NCI-H2196 (cell line): ENCODE data around the gene CALD1.

Experiments used
- DNase-seq: peaks from one replicate; lab custom pipeline; 2025; ENCODE audit not compliant: unreplicated experiment; lab: John Stamatoyannopoulos, UW

CALD1 gene

GRCh38 chr7:134916171-134916883, 136.9 kb downstream of the CALD1 start:
- no peak for DNase-seq

- no peak for DNase-seq
These were observed 139.8 kb downstream of the CALD1 start for GRCh38 chr7:134919240-134919641.

DNA sequence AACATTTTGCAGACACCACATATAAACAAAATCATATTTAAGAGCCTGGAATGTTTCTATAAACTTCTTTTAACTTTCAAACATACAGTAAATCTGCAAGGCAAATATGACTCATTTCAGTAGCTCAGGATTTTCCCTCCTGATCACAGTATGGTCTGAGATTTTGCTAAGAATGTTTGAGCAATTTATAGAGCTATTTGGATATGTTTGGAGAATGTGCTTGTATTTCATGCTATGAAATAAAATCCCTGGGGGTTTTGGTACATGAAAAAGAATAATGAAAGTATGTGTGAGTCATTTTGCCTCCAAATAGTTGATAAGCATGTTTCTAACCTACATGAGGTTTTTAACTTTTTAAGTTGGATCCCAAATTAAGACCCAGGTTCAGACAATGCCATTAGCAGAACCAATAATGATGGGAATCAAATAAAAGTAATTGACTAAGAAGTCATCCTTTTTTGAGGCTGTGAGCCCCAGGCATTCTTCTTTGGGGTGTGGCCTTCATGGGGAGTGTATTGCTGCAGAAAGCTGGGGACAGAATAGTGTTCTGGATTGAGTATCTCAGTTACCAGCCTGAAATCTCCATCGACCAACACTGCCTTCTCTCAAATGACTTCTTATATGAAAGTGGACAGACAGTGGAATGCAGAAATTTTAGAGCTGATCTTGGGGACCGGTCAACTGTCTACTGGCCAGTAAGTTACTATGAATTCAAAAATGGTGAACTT, 140.8 kb downstream of the CALD1 start:
- no peak for DNase-seq

DNA sequence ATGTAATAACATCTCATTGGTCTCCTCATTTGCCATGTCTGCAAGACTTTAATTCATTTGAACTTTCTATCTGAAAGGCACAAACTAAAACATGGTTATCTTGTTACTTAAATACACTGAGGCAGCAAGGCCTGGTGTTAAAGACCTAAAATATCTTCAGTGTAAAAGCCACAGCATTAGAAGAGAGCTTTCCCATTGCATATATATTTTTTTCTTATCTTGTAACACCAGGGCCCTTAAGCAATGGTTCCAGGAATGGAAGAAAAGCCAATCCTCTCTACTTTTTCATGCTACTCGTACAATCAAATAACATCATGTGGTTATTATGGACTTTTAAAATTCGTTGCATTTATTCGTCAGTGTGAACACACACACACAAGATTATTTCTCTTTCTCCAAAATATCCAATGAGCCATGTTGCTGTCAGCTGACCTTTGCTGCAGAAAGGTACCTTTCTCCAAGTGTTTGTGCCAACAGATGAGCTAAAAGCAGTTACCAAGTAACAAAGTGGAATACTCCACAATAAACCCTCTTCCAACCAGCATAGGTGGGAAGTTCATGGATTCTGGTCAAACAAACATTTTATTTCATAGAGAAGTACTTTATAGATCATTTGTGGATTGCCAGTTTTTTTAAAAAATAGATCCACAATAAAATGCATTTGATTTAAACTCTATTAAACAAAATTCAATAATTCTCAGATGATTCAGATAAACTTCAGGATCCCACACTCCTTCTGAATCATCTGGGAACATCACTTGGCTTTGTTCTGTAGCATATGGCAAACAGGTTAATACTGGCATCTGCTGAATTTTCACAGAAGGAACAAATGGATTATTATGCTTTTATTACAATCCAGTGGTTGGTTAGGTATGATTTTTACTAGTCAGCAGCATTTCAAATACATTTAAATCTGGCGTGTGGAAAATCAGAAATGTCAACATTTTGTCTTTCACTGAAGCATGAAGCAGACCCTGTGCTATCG, 143.6 kb downstream of the CALD1 start:
- DNase-seq: no peak

GRCh38 chr7:134925766-134926165, 146.3 kb downstream of the CALD1 start:
- DNase-seq: no peak

DNA sequence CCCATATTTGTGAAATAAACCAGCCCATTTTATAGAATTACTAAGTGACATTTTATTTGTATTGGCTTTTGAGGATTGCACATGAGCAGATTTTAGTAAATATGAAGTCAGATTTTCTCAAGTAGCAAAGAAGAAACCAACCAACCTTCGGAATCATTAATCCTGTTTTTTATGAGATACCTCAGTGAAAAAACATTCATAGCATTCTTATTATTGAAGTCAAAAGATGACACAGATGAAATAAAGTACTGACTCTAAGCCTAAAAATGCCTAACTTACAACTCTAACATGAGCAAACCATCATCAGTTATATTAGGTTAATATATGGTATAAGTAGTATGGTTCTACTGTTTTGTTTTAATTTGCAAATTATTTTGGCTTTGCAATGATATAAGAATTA, 147.0 kb downstream of the CALD1 start:
- DNase-seq: no peak

DNA sequence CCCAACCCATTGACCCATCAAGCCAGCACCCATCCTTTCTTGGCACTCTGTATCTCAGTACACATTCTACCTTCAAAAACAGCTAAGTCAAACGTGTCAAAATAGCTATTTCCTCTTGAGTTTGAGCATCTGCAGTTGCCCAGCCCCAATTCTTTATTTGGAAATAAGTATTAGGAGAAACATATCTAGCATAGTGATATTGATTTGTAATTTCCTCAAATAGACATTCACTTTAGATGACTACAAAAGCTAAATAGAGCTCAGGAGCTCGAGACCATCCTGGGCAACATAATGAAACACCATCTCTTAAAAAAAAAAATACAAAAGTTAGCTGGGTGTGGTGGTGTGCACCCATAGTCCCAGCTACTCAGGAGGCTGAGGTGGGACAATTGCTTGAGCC, 147.6 kb downstream of the CALD1 start:
- no peak for DNase-seq

GRCh38 chr7:134927723-134928122, 148.3 kb downstream of the CALD1 start:
- DNase-seq: no peak

- DNase-seq: no peak
These were observed 149.1 kb downstream of the CALD1 start for GRCh38 chr7:134928554-134928953.

- DNase-seq: no peak
These were observed 152.1 kb downstream of the CALD1 start for GRCh38 chr7:134931487-134931886.

GRCh38 chr7:134932707-134933370, 153.4 kb downstream of the CALD1 start:
- no peak for DNase-seq

GRCh38 chr7:134933460-134934068, 154.1 kb downstream of the CALD1 start:
- no peak for DNase-seq

DNA sequence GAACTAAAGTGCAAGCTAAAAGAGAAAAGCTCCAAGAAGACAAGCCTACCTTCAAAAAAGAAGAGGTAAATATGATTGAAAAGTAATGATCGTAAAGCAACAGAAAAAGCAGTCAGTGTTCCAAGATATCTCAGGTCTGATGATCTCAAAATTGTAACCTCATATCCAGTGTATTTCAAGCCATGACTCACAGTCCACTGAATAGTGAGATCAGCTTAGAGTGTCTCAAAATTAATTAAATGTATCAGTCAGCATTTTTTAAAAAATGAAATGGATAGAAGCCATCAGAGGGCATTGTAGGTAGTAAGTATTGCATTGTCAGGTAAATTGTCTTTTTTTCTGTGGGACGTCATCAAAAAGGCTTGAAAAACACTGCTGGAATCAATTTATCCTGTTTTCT, 156.3 kb downstream of the CALD1 start:
- DNase-seq: no peak

DNA sequence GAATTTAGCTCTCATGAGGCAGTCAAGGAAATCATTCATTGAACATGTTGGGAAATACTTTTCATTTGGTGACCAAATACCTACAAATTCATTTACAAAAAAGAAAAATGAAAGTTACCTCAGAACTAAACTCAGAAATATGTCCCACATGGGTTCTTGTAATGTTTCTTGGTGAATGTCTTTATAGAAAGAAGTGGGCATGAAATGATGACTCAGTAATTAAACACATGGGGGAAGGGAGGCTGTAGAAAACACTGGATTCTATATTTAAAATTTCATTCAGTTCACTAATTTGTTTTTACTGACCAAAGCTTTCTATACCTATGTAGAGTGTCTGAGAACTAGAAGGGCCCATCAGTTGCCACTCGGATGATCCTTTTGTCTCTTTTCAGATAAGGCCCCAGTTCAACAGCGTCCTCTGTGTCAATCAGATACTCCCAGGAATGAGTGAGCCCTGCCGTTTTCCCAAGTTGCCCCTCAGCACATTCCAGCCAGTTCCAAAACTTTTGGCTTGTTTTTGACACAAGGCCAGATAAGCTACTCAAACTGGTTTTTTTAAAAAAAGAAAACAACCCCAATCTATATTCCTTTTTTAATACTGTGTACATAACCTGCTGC, 157.6 kb downstream of the CALD1 start:
- DNase-seq: no peak

DNA sequence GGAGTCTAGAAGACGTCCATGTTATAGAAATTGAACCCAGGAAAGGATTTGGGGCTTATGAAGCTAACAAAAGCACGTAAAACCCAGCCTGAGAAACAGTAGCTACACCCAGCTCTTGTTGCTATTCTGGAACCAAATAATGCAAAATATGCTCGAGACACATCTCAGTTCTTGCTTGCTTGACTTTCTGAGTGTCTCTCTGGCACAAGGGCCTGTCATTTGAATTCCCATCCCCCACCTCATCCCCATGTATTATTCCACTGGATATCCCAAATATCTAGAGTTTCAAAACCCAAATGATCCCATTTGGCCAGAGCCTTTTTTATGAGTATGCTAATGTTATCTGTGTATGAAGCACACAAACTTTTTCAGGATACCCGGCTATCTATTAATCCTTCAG, 158.7 kb downstream of the CALD1 start:
- no peak for DNase-seq

- no peak for DNase-seq
These were observed 159.7 kb downstream of the CALD1 start for GRCh38 chr7:134939136-134939535.

- DNase-seq: no peak
These were observed 161.3 kb downstream of the CALD1 start for GRCh38 chr7:134940729-134941128.

GRCh38 chr7:134941185-134941900, 161.9 kb downstream of the CALD1 start:
- DNase-seq: no peak

- DNase-seq: no peak
These were observed 162.5 kb downstream of the CALD1 start for GRCh38 chr7:134941952-134942351.
